HG02759 (cell line): ENCODE data around the gene DDC.

Source experiments
- ATAC-seq: cut with Tn5 transposase; IDR thresholded peaks from one replicate; pipeline ENCODE4 v1.9.1; 2021; ENCODE audit warnings: mild to moderate bottlenecking, moderate library complexity; ENCODE audit not compliant: unreplicated experiment

DDC gene

DNA sequence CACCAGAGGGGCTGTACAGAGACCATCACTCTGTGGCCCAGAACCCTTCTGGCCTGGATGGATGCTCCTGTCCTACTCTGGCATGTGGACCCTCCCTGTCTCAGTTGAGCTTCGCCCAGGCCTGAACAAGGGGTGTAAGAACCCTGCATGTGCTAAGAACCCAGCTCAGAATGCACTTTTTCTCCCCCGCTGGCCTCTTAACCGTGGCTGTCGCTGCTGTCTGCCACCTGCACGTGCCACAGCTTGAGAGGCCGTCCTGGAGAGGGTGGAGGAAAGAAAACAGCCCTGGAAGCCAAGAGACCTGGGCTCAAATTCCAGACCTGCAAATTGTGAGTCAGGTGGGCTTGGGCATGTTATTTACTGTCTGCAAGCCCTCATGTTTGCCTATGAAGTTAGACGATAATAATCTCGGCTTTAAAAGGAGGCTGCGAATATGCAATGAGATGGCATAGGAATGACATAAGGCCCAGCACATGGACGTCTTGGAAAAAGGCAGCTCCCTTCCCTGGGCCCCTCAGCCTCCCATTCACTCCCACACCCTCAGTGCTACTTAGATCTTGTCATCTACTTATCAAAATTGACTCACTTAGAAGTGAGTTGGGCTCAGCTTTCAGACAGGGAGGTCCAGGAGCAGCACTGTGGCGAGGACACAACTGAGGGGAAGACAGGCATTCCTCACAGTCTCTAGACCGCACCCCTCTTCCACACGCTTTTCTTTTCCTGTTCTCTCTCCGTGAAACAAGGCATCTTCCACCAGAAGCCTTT lies 146.5 kb downstream of the DDC start:
- ATAC-seq: no peak

GRCh38 chr7:50418086-50418515 lies 147.1 kb downstream of the DDC start:
- ATAC-seq: peak; percentile 88

DNA sequence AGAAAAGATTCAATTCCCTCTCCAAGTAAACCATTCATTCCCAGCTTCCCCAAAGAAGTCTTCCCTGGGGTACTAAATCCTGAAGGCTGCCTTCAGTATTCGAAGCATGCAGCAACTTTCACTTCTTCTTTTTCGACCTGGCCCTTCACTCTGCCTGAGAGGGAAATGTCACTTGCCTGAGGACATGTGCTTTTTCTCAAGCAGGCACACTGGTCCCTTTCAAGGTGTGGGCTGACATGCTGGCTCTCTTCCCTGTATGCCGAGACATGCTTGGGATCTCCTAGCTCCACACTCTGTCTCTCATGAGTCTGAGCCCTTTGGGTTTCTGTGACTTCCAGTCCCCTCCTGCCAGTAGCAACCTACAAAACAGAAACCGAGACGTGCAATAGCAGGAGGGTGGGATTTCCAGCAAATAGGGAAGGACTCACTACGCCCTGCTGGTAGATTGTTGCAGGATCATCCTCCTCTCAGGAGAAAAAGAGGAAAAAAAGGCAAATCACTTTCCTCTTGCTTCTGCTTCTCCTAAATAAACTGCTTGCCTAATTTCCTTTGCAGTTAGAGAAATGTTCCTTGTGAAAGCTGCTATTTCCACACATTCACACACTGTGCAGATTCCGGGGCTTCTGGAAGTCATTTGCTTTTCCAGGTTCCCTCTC lies 148.6 kb downstream of the DDC start:
- ATAC-seq: peak; percentile 76

- ATAC-seq: no peak
Measured at GRCh38 chr7:50415844-50416364, 149.3 kb downstream of the DDC start.

DNA sequence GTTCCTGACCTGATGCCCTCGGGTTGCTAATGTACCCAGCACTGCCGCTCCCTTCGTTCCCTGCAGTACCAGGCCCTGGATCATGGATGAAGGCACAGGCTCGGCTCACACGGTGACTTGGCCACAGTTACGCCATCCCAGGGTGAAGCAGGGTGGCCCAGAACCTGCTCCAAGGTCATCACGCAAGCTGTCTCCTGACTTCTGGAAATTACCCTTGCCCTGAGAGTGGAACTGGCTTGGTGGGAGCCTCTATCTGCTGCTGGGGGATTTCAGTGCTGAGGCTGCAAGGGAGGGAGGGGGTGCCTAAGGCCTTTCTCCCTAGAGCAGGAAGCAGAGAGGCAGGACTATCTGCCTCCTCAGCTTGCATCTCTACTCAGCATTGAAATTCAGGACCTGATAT lies 151.6 kb downstream of the DDC start:
- ATAC-seq: no peak

- ATAC-seq: no peak
Measured at GRCh38 chr7:50412973-50413372, 152.2 kb downstream of the DDC start.

DNA sequence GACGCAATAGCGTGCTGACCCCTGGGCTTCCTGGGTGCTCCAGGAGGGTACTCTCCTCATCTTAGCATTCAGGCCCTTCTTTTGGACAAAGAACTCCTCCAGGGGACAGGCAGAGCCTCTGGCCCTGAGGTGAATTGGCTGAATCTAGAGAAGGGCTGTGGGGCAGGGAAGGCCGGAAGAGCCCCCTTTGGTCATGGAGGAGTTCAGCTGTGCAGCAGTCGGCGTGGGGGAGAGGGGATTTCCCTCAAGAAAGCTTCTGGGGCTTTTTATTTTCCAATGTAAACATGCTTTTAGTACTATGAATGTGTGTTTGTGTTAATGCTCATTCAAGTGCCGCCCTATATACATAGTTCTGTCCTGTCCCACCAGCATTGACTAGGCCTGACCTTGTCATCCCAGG lies 153.9 kb downstream of the DDC start:
- ATAC-seq: no peak

GRCh38 chr7:50409856-50410745 lies 155.1 kb downstream of the DDC start:
- ATAC-seq: peak; percentile 58
